ENCODE measurements around the gene OAS2. TPM values are rescaled to one million over a fixed set of nuclear protein-coding genes. Genes with fewer than 3 reads are reported as not detected.

OAS2 gene
- total RNA-seq, 1 donor from 2014 or later = 57.7 TPM

DNA sequence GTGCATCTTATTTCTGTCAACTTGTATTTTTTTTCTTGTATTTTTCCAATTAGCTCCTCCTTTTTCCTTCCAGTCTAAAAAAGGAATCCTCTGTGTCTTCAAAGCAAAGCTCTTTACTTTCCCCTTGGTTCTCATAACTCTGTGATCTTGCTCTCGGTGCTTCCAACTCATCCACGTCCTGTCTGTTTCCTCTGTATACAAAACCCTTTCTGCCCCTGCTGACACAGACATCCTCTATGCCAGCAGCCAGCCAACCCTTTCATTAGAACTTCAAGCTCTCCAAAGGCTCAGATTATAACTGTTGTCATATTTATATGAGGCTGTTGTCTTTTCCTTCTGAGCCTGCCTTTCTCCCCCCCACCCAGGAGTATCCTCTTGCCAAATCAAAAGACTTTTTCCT, 32.4 kb downstream of the OAS2 start:
- no peaks in the 10 kb centered on the region for H3K27me3 ChIP-seq
- H3K4me3 ChIP-seq = no peak overlapping the region
- H3K9me3 ChIP-seq = peaks cover 4% of the 10 kb centered on the region
- TF ChIP-seq CTCF (IDR thresholded peaks at IDR 0.05) = no peak
- DNase-seq (no peak), ATAC-seq (no peak)
- no peak overlapping the region for H3K27ac ChIP-seq
- intact Hi-C loops (cut with DNase I) = no loop called here
- peaks cover 35% of the 10 kb centered on the region for H3K36me3 ChIP-seq
- no peaks in the 10 kb centered on the region for H3K4me1 ChIP-seq

- peaks cover under 1% of the 10 kb centered on the region for H3K36me3 ChIP-seq
- DNase-seq (no peak), ATAC-seq (no peak)
- intact Hi-C loops (cut with DNase I) = no loop called here
- no peaks in the 10 kb centered on the region for H3K27me3 ChIP-seq
- H3K4me3 ChIP-seq = no peak overlapping the region
- no peak for TF ChIP-seq CTCF (IDR thresholded peaks at IDR 0.05)
- no peaks in the 10 kb centered on the region for H3K4me1 ChIP-seq
- H3K9me3 ChIP-seq = peaks cover 4% of the 10 kb centered on the region
- H3K27ac ChIP-seq = no peak overlapping the region
Measured at GRCh38 chr12:113014565-113014964, 36.2 kb downstream of the OAS2 start.

- intact Hi-C loops (cut with DNase I) = no loop called here
- DNase-seq (no peak), ATAC-seq (no peak)
- Histone ChIP-seq H3K27ac (no peak overlapping the region), H3K9me3 (no peaks in the 10 kb centered on the region), H3K27me3 (no peaks in the 10 kb centered on the region), H3K36me3 (no peaks in the 10 kb centered on the region), H3K4me1 (no peaks in the 10 kb centered on the region), H3K4me3 (no peak overlapping the region)
- TF ChIP-seq CTCF (IDR thresholded peaks at IDR 0.05) = no peak
Measured at GRCh38 chr12:113016796-113017195, 38.5 kb downstream of the OAS2 start.

- Histone ChIP-seq H3K36me3 (no peaks in the 10 kb centered on the region), H3K9me3 (no peaks in the 10 kb centered on the region), H3K4me3 (no peak overlapping the region), H3K27ac (no peak overlapping the region), H3K27me3 (no peaks in the 10 kb centered on the region), H3K4me1 (no peaks in the 10 kb centered on the region)
- ATAC-seq (no peak), DNase-seq (no peak)
- no peak for TF ChIP-seq CTCF (IDR thresholded peaks at IDR 0.05)
- intact Hi-C loops (cut with DNase I) = no loop called here
Measured at GRCh38 chr12:113019025-113019424, 40.7 kb downstream of the OAS2 start.

- H3K9me3 ChIP-seq = no peaks in the 10 kb centered on the region
- intact Hi-C loops (cut with DNase I) = no loop called here
- H3K4me1 ChIP-seq = no peaks in the 10 kb centered on the region
Measured at GRCh38 chr12:113021500-113021899, 43.2 kb downstream of the OAS2 start.

More at GRCh38 chr12:113021500-113021899, 43.2 kb downstream of the OAS2 start:
- ATAC-seq (no peak), DNase-seq (no peak)
- Histone ChIP-seq H3K4me3 (no peak overlapping the region), H3K27ac (no peak overlapping the region), H3K36me3 (no peaks in the 10 kb centered on the region), H3K27me3 (no peaks in the 10 kb centered on the region)
- TF ChIP-seq CTCF (IDR thresholded peaks at IDR 0.05) = no peak
